ENCODE results near the gene N4BP2.

The N4BP2 gene

GRCh38 chr4:40114206-40114605 lies 57.6 kb downstream of the N4BP2 start:
- no peak for TF ChIP-seq SPI1 (IDR thresholded peaks at IDR 0.05; ENCODE audit: borderline replicate concordance, low read depth)
- TF ChIP-seq, protein P1, sequence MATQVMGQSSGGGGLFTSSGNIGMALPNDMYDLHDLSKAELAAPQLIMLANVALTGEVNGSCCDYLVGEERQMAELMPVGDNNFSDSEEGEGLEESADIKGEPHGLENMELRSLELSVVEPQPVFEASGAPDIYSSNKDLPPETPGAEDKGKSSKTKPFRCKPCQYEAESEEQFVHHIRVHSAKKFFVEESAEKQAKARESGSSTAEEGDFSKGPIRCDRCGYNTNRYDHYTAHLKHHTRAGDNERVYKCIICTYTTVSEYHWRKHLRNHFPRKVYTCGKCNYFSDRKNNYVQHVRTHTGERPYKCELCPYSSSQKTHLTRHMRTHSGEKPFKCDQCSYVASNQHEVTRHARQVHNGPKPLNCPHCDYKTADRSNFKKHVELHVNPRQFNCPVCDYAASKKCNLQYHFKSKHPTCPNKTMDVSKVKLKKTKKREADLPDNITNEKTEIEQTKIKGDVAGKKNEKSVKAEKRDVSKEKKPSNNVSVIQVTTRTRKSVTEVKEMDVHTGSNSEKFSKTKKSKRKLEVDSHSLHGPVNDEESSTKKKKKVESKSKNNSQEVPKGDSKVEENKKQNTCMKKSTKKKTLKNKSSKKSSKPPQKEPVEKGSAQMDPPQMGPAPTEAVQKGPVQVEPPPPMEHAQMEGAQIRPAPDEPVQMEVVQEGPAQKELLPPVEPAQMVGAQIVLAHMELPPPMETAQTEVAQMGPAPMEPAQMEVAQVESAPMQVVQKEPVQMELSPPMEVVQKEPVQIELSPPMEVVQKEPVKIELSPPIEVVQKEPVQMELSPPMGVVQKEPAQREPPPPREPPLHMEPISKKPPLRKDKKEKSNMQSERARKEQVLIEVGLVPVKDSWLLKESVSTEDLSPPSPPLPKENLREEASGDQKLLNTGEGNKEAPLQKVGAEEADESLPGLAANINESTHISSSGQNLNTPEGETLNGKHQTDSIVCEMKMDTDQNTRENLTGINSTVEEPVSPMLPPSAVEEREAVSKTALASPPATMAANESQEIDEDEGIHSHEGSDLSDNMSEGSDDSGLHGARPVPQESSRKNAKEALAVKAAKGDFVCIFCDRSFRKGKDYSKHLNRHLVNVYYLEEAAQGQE (IDR thresholded peaks at IDR 0.05; ENCODE audit: insufficient replicate concordance, low read depth), result no peak
- no peak for TF ChIP-seq POLR2AphosphoS5 (IDR thresholded peaks at IDR 0.05; ENCODE audit: low read depth)
- TF ChIP-seq, protein P2, sequence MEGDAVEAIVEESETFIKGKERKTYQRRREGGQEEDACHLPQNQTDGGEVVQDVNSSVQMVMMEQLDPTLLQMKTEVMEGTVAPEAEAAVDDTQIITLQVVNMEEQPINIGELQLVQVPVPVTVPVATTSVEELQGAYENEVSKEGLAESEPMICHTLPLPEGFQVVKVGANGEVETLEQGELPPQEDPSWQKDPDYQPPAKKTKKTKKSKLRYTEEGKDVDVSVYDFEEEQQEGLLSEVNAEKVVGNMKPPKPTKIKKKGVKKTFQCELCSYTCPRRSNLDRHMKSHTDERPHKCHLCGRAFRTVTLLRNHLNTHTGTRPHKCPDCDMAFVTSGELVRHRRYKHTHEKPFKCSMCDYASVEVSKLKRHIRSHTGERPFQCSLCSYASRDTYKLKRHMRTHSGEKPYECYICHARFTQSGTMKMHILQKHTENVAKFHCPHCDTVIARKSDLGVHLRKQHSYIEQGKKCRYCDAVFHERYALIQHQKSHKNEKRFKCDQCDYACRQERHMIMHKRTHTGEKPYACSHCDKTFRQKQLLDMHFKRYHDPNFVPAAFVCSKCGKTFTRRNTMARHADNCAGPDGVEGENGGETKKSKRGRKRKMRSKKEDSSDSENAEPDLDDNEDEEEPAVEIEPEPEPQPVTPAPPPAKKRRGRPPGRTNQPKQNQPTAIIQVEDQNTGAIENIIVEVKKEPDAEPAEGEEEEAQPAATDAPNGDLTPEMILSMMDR (IDR thresholded peaks at IDR 0.05; ENCODE audit: insufficient read depth, low read length), result no peak
- TF ChIP-seq GABPA (IDR thresholded peaks at IDR 0.05; ENCODE audit: low read depth), result no peak
- DNase-seq (ENCODE audit: low read depth in 1 of 2, low spot score in 1 of 2), result no peak
- Histone ChIP-seq H3K27me3 (ENCODE audit: insufficient read depth, poor library complexity, severe bottlenecking) (no peaks in the 10 kb centered on the region), H3K4me3 (replicated peaks; ENCODE audit: insufficient read depth, low read length) (no peak overlapping the region), H3K27ac (replicated peaks) (no peak overlapping the region)

- Histone ChIP-seq H3K27ac (replicated peaks) (no peak overlapping the region), H3K27me3 (ENCODE audit: insufficient read depth, poor library complexity, severe bottlenecking) (no peaks in the 10 kb centered on the region), H3K4me3 (replicated peaks; ENCODE audit: insufficient read depth, low read length) (no peak overlapping the region)
- TF ChIP-seq SPI1 (IDR thresholded peaks at IDR 0.05; ENCODE audit: borderline replicate concordance, low read depth), result no peak
- TF ChIP-seq, protein P2 (IDR thresholded peaks at IDR 0.05; ENCODE audit: insufficient read depth, low read length), result no peak
- no peak for TF ChIP-seq POLR2AphosphoS5 (IDR thresholded peaks at IDR 0.05; ENCODE audit: low read depth)
- TF ChIP-seq, protein P1 (IDR thresholded peaks at IDR 0.05; ENCODE audit: insufficient replicate concordance, low read depth), result no peak
- no peak for TF ChIP-seq GABPA (IDR thresholded peaks at IDR 0.05; ENCODE audit: low read depth)
- no peak for DNase-seq (ENCODE audit: low read depth in 1 of 2, low spot score in 1 of 2)
These were observed 62.2 kb downstream of the N4BP2 start for GRCh38 chr4:40118861-40119260.

GRCh38 chr4:40119344-40119743 lies 62.7 kb downstream of the N4BP2 start:
- TF ChIP-seq, protein P2 (IDR thresholded peaks at IDR 0.05; ENCODE audit: insufficient read depth, low read length), result no peak
- no peak for TF ChIP-seq POLR2AphosphoS5 (IDR thresholded peaks at IDR 0.05; ENCODE audit: low read depth)
- no peak for TF ChIP-seq GABPA (IDR thresholded peaks at IDR 0.05; ENCODE audit: low read depth)
- TF ChIP-seq, protein P1 (IDR thresholded peaks at IDR 0.05; ENCODE audit: insufficient replicate concordance, low read depth), result no peak
- no peak for TF ChIP-seq SPI1 (IDR thresholded peaks at IDR 0.05; ENCODE audit: borderline replicate concordance, low read depth)
- no peak for DNase-seq (ENCODE audit: low read depth in 1 of 2, low spot score in 1 of 2)

More at GRCh38 chr4:40119344-40119743, 62.7 kb downstream of the N4BP2 start:
- Histone ChIP-seq H3K27me3 (ENCODE audit: insufficient read depth, poor library complexity, severe bottlenecking) (no peaks in the 10 kb centered on the region), H3K4me3 (replicated peaks; ENCODE audit: insufficient read depth, low read length) (no peak overlapping the region), H3K27ac (replicated peaks) (no peak overlapping the region)
